ENCODE results near the gene ASXL3.

ASXL3 gene

DNA sequence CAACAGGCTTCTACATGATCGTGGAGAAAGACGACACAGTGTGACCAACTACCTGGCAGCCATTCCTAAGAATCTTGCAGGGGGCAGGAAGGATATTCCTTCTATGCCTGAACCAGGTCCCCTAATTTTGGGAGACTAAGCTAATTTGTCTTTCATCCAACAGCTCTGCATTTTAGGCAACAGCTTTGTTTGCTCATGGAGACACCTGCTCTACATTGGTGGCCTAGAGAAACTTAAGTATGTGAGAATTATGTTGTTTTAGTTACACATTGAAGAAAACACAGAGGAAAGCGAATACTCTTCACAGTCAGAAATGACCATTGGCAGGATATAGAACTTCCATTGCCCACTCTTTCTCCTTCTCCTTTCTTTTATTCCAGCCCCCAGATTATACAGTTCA, 75.2 kb downstream of the ASXL3 start:
- Histone ChIP-seq H2AFZ (ENCODE audit: low read length) (no peak overlapping the region), H3K36me3 (ENCODE audit: insufficient read depth, low read length) (no peaks in the 10 kb centered on the region), H3K9ac (ENCODE audit: low read length) (no peak overlapping the region), H3K4me2 (ENCODE audit: low read length) (no peak overlapping the region), H3K79me2 (ENCODE audit: insufficient read depth, low read length) (no peaks in the 10 kb centered on the region), H3K27me3 (ENCODE audit: insufficient read depth, low read length) (no peaks in the 10 kb centered on the region), H4K20me1 (ENCODE audit: insufficient read depth, low read length) (no peaks in the 10 kb centered on the region), H3K4me3 (ENCODE audit: low read depth, low read length, poor library complexity, severe bottlenecking) (no peak overlapping the region), H3K4me1 (ENCODE audit: insufficient read depth, low read length, severe bottlenecking) (no peaks in the 10 kb centered on the region), H3K9me2 (ENCODE audit: low read depth, low read length) (no peaks in the 10 kb centered on the region), H3K27ac (ENCODE audit: low read depth, low read length, poor library complexity, severe bottlenecking) (no peak overlapping the region), H3F3A (ENCODE audit: insufficient read depth, low read length) (no peaks in the 10 kb centered on the region), H3K9me3 (ENCODE audit: low read length) (no peaks in the 10 kb centered on the region)
- TF ChIP-seq EZH2 (IDR thresholded peaks at IDR 0.05; ENCODE audit: borderline replicate concordance, low read length), result no peak
- TF ChIP-seq, protein P1, sequence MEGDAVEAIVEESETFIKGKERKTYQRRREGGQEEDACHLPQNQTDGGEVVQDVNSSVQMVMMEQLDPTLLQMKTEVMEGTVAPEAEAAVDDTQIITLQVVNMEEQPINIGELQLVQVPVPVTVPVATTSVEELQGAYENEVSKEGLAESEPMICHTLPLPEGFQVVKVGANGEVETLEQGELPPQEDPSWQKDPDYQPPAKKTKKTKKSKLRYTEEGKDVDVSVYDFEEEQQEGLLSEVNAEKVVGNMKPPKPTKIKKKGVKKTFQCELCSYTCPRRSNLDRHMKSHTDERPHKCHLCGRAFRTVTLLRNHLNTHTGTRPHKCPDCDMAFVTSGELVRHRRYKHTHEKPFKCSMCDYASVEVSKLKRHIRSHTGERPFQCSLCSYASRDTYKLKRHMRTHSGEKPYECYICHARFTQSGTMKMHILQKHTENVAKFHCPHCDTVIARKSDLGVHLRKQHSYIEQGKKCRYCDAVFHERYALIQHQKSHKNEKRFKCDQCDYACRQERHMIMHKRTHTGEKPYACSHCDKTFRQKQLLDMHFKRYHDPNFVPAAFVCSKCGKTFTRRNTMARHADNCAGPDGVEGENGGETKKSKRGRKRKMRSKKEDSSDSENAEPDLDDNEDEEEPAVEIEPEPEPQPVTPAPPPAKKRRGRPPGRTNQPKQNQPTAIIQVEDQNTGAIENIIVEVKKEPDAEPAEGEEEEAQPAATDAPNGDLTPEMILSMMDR (IDR thresholded peaks at IDR 0.05; ENCODE audit: low read length), result no peak

DNA sequence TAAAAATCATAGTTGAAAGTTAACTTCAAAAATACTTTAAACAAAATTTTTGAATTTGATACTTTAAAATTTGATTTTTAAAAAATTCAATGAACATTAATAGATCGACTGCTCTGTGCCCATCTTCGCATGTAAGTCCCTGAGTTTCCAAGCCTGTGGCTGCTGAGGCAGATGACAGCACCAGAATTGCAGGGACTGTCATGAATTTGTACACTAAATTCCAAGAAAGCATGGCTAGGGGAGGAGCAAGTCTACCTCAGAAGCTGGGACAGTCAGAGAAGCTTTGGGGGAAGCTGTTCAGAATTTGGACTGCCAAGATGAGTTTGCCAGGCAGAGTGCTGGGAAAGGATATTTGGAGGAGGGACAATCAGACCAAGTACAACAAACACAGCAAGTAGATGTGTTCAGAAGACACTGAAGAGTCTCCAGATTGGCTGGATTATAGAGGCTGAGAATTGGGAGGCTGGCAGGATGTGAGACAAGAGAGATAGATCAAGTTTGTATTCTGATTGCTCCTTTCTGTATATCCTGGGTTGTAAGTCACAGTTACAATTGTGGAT, 79.0 kb downstream of the ASXL3 start:
- Histone ChIP-seq H3K4me2 (ENCODE audit: low read length) (no peak overlapping the region), H2AFZ (ENCODE audit: low read length) (no peak overlapping the region)

DNA sequence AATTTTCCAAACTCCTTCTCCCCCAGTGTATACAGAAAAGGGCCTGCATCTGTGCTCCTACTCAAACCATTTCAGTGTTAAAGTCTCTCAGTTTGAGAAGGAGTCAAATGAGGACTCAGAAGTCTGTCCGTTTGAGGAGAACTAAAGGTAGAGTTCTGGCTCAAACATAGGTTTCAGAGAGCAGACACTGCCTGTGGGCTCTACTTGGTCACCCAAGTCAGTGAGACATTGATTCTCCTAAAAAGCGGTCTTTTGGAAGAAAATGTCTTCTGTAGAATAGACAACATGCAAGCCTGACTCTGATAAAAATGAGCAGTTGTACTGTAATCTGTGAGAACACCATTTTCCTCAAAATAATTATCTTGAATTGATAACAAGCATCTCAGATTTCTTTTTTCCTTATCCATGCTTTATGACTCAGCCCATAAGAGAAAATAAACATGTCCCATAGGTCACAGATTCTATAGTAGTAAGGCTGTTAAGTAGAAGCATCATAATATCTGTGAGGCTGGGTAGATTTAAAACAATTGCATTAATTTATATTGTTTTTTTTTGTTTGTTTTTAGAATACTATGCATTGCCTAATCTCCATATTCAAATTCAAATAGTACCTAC, 82.8 kb downstream of the ASXL3 start:
- no peak overlapping the region for H3K9ac ChIP-seq (ENCODE audit: low read length)
- H3K4me1 ChIP-seq (ENCODE audit: insufficient read depth, low read length, severe bottlenecking), result no peaks in the 10 kb centered on the region
- no peaks in the 10 kb centered on the region for H3K9me2 ChIP-seq (ENCODE audit: low read depth, low read length)
- H3K36me3 ChIP-seq (ENCODE audit: insufficient read depth, low read length), result no peaks in the 10 kb centered on the region
- H3K27me3 ChIP-seq (ENCODE audit: insufficient read depth, low read length), result no peaks in the 10 kb centered on the region
- TF ChIP-seq, protein P1 (IDR thresholded peaks at IDR 0.05; ENCODE audit: low read length), result no peak
- TF ChIP-seq EZH2 (IDR thresholded peaks at IDR 0.05; ENCODE audit: borderline replicate concordance, low read length), result no peak
- no peak overlapping the region for H2AFZ ChIP-seq (ENCODE audit: low read length)
- no peaks in the 10 kb centered on the region for H3F3A ChIP-seq (ENCODE audit: insufficient read depth, low read length)
- no peak overlapping the region for H3K27ac ChIP-seq (ENCODE audit: low read depth, low read length, poor library complexity, severe bottlenecking)
- H4K20me1 ChIP-seq (ENCODE audit: insufficient read depth, low read length), result no peaks in the 10 kb centered on the region
- no peaks in the 10 kb centered on the region for H3K9me3 ChIP-seq (ENCODE audit: low read length)
- no peak overlapping the region for H3K4me3 ChIP-seq (ENCODE audit: low read depth, low read length, poor library complexity, severe bottlenecking)
- no peak overlapping the region for H3K4me2 ChIP-seq (ENCODE audit: low read length)
- no peaks in the 10 kb centered on the region for H3K79me2 ChIP-seq (ENCODE audit: insufficient read depth, low read length)

More for the DNA sequence above, 79.0 kb downstream of the ASXL3 start:
- no peaks in the 10 kb centered on the region for H3K79me2 ChIP-seq (ENCODE audit: insufficient read depth, low read length)
- TF ChIP-seq EZH2 (IDR thresholded peaks at IDR 0.05; ENCODE audit: borderline replicate concordance, low read length), result no peak
- TF ChIP-seq, protein P1 (IDR thresholded peaks at IDR 0.05; ENCODE audit: low read length), result no peak
- H3K9me3 ChIP-seq (ENCODE audit: low read length), result no peaks in the 10 kb centered on the region
- no peak overlapping the region for H3K27ac ChIP-seq (ENCODE audit: low read depth, low read length, poor library complexity, severe bottlenecking)
- no peaks in the 10 kb centered on the region for H3K36me3 ChIP-seq (ENCODE audit: insufficient read depth, low read length)
- no peaks in the 10 kb centered on the region for H3K27me3 ChIP-seq (ENCODE audit: insufficient read depth, low read length)
- H3F3A ChIP-seq (ENCODE audit: insufficient read depth, low read length), result no peaks in the 10 kb centered on the region
- no peak overlapping the region for H3K9ac ChIP-seq (ENCODE audit: low read length)
- H4K20me1 ChIP-seq (ENCODE audit: insufficient read depth, low read length), result no peaks in the 10 kb centered on the region
- no peak overlapping the region for H3K4me3 ChIP-seq (ENCODE audit: low read depth, low read length, poor library complexity, severe bottlenecking)
- H3K9me2 ChIP-seq (ENCODE audit: low read depth, low read length), result no peaks in the 10 kb centered on the region
- no peaks in the 10 kb centered on the region for H3K4me1 ChIP-seq (ENCODE audit: insufficient read depth, low read length, severe bottlenecking)

All from OCI-LY1 (cell line).